HepG2 (cell line): ENCODE results near the gene THSD4. TPM values are rescaled to one million over a fixed set of nuclear protein-coding genes. Genes with fewer than 3 reads are reported as not detected.

ENCODE experiments used
- KDM2A ChIP-seq: sonication (generic); formaldehyde crosslinking; IDR thresholded peaks from 2 replicates; pipeline ENCODE4 v1.4.0; 2020; ENCODE audit warnings: low read depth, missing genetic modification reagents, borderline replicate concordance
- PAX8 ChIP-seq: sonication (generic); formaldehyde crosslinking; IDR thresholded peaks from 2 replicates; pipeline ENCODE4 v1.8.0; 2022; ENCODE audit warnings: mild to moderate bottlenecking, missing genetic modification reagents, borderline replicate concordance
- RNF2 ChIP-seq: fragments of 450-650 bp; conservative IDR thresholded peaks from 2 replicates; pipeline ENCODE4 v1.6.1; 2016; ENCODE audit warnings: low read depth
- ZFP82 ChIP-seq: sonication (generic); formaldehyde crosslinking; IDR thresholded peaks from 2 replicates; pipeline ENCODE4 v1.5.1; 2020; ENCODE audit warnings: mild to moderate bottlenecking, missing genetic modification reagents, borderline replicate concordance
- ZNF343 ChIP-seq: sonication (generic); formaldehyde crosslinking; IDR thresholded peaks from 2 replicates; pipeline ENCODE4 v1.4.0; 2020; ENCODE audit warnings: mild to moderate bottlenecking, missing genetic modification reagents
- ZNF83 ChIP-seq: sonication (generic); formaldehyde crosslinking; IDR thresholded peaks from 2 replicates; pipeline ENCODE4 v1.4.0; 2020; ENCODE audit warnings: missing genetic modification reagents, mild to moderate bottlenecking, borderline replicate concordance
- polyA plus RNA-seq, 8 experiments: library from polyadenylated mRNA; depleted of rRNA in 3 of 8; stranded (reverse) in 7 of 8; unstranded in 1 of 8; fragments of >200 nt; fragmentation: Illumina TruSeq in 4 of 8; extraction: Trizol in 4 of 8; gene quantifications; 2 replicates each; pipeline versions ENCODE4 v1.2.1 to v1.2.3, GENCODE V29; 2011 to 2016; ENCODE audit warnings: low read depth in 4 of 8, missing spikeins in 1 of 8, mixed read lengths in 1 of 8; ENCODE audit not compliant: insufficient read depth in 1 of 8
- total RNA-seq, 5 experiments: library from RNA; depleted of rRNA; stranded (reverse); fragments of >200 nt; fragmentation: Illumina TruSeq; extraction: Trizol; gene quantifications; 2 replicates each; pipeline ENCODE4 v1.2.3, GENCODE V29; 2016; ENCODE audit warnings: low read depth in 1 of 5
- TF ChIP-seq, protein P1 (sequence below): sonication (generic); formaldehyde crosslinking; IDR thresholded peaks from 2 replicates; pipeline ENCODE4 v1.4.0; 2020; ENCODE audit warnings: missing genetic modification reagents
- TF ChIP-seq, protein P2 (sequence below): sonication (generic); formaldehyde crosslinking; IDR thresholded peaks from 2 replicates; pipeline ENCODE4 v1.4.0; 2020; ENCODE audit warnings: mild to moderate bottlenecking, missing genetic modification reagents

The THSD4 gene
- total and polyA plus RNA-seq, 2 of the 13 experiments (the other 11 are each of a cell fraction or from before 2014, with no cell fraction given), result 0.07 to 0.21 TPM

GRCh38 chr15:71093054-71094024 lies 21.9 kb upstream of the THSD4 start (continued):
- TF ChIP-seq, protein P1, sequence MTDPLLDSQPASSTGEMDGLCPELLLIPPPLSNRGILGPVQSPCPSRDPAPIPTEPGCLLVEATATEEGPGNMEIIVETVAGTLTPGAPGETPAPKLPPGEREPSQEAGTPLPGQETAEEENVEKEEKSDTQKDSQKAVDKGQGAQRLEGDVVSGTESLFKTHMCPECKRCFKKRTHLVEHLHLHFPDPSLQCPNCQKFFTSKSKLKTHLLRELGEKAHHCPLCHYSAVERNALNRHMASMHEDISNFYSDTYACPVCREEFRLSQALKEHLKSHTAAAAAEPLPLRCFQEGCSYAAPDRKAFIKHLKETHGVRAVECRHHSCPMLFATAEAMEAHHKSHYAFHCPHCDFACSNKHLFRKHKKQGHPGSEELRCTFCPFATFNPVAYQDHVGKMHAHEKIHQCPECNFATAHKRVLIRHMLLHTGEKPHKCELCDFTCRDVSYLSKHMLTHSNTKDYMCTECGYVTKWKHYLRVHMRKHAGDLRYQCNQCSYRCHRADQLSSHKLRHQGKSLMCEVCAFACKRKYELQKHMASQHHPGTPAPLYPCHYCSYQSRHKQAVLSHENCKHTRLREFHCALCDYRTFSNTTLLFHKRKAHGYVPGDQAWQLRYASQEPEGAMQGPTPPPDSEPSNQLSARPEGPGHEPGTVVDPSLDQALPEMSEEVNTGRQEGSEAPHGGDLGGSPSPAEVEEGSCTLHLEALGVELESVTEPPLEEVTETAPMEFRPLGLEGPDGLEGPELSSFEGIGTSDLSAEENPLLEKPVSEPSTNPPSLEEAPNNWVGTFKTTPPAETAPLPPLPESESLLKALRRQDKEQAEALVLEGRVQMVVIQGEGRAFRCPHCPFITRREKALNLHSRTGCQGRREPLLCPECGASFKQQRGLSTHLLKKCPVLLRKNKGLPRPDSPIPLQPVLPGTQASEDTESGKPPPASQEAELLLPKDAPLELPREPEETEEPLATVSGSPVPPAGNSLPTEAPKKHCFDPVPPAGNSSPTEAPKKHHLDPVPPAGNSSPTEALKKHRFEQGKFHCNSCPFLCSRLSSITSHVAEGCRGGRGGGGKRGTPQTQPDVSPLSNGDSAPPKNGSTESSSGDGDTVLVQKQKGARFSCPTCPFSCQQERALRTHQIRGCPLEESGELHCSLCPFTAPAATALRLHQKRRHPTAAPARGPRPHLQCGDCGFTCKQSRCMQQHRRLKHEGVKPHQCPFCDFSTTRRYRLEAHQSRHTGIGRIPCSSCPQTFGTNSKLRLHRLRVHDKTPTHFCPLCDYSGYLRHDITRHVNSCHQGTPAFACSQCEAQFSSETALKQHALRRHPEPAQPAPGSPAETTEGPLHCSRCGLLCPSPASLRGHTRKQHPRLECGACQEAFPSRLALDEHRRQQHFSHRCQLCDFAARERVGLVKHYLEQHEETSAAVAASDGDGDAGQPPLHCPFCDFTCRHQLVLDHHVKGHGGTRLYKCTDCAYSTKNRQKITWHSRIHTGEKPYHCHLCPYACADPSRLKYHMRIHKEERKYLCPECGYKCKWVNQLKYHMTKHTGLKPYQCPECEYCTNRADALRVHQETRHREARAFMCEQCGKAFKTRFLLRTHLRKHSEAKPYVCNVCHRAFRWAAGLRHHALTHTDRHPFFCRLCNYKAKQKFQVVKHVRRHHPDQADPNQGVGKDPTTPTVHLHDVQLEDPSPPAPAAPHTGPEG, result no peak
- TF ChIP-seq KDM2A (no peak), ZFP82 (CRISPR knock-in tag) (no peak), ZNF343 (CRISPR knock-in tag) (no peak), ZNF83 (CRISPR knock-in tag) (no peak), RNF2 (no peak), PAX8 (CRISPR knock-in tag) (no peak)
- TF ChIP-seq, protein P2, sequence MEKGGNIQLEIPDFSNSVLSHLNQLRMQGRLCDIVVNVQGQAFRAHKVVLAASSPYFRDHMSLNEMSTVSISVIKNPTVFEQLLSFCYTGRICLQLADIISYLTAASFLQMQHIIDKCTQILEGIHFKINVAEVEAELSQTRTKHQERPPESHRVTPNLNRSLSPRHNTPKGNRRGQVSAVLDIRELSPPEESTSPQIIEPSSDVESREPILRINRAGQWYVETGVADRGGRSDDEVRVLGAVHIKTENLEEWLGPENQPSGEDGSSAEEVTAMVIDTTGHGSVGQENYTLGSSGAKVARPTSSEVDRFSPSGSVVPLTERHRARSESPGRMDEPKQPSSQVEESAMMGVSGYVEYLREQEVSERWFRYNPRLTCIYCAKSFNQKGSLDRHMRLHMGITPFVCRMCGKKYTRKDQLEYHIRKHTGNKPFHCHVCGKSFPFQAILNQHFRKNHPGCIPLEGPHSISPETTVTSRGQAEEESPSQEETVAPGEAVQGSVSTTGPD (CRISPR knock-in tag), result no peak
